DND-41 (cell line): ENCODE results near the gene CLK2.

ENCODE experiments used
- ATAC-seq: fragments of 200-7000 bp; cut with Tn5 transposase; 3 replicates; pipeline ENCODE4 v1.9.1; 2021; ENCODE audit warnings: low read depth; ENCODE audit not compliant: insufficient read depth
- DNase-seq: peaks from one replicate; pipeline ENCODE4 v3.0.0-alpha.2; 2020
- H2AFZ ChIP-seq: 2 replicates; pipeline ENCODE4 v1.6.0; 2012; ENCODE audit warnings: low read depth, low read length
- H3K27ac ChIP-seq: 2 replicates; pipeline ENCODE4 v1.5.1; 2012; ENCODE audit warnings: low read length, inconsistent platforms
- H3K27me3 ChIP-seq: fragments of 200-600 bp; sonication (generic); 2 replicates; pipeline ENCODE4 v1.6.0; 2012; ENCODE audit warnings: low read length, mild to moderate bottlenecking, inconsistent platforms; ENCODE audit not compliant: insufficient read depth, poor library complexity
- H3K36me3 ChIP-seq: 2 replicates; pipeline ENCODE4 v1.5.1; 2012; ENCODE audit warnings: low read length, inconsistent platforms; ENCODE audit not compliant: insufficient read depth
- H3K4me1 ChIP-seq: 2 replicates; pipeline ENCODE4 v1.5.1; 2012; ENCODE audit warnings: mild to moderate bottlenecking, low read length; ENCODE audit not compliant: insufficient read depth
- H3K4me2 ChIP-seq: 2 replicates; pipeline ENCODE4 v1.6.0; 2012; ENCODE audit warnings: mild to moderate bottlenecking, moderate library complexity, low read length, inconsistent platforms; ENCODE audit not compliant: insufficient read depth
- H3K4me3 ChIP-seq, 2 experiments: fragments of 200-600 bp in 1 of 2; shearing (Covaris generic) in 1 of 2; 2 replicates each; pipeline ENCODE4 v1.5.1; 2012 to 2016; ENCODE audit warnings: inconsistent platforms in 2 of 2, low read length in 2 of 2, mild to moderate bottlenecking in 2 of 2, low read depth in 1 of 2, moderate library complexity in 1 of 2
- H3K79me2 ChIP-seq: 2 replicates; pipeline ENCODE4 v1.6.0; 2012; ENCODE audit warnings: low read length, inconsistent platforms; ENCODE audit not compliant: insufficient read depth
- H3K9ac ChIP-seq: 2 replicates; pipeline ENCODE4 v1.6.0; 2012; ENCODE audit warnings: low read depth, mild to moderate bottlenecking, inconsistent platforms, low read length, moderate library complexity
- H3K9me3 ChIP-seq: 2 replicates; pipeline ENCODE4 v1.5.1; 2012; ENCODE audit warnings: low read length, moderate library complexity, mild to moderate bottlenecking, inconsistent platforms; ENCODE audit not compliant: insufficient read depth, severe bottlenecking
- H4K20me1 ChIP-seq: 2 replicates; pipeline ENCODE4 v1.6.0; 2012; ENCODE audit warnings: low read length; ENCODE audit not compliant: insufficient read depth
- EZH2 ChIP-seq: IDR thresholded peaks from 3 replicates; pipeline ENCODE4 v1.6.1; 2012; ENCODE audit warnings: borderline replicate concordance, low read depth, mild to moderate bottlenecking, moderate library complexity, low read length, inconsistent platforms; ENCODE audit not compliant: severe bottlenecking
- TF ChIP-seq, protein P1 (sequence below): IDR thresholded peaks from 2 replicates; pipeline ENCODE4 v1.5.1; 2012; ENCODE audit warnings: borderline replicate concordance, low read length, moderate library complexity, mild to moderate bottlenecking; ENCODE audit not compliant: poor library complexity, severe bottlenecking; ENCODE audit errors: extremely low read depth

The CLK2 gene

GRCh38 chr1:155263067-155263466, 10.2 kb downstream of the CLK2 start:
- H3K9me3 ChIP-seq, result no peaks in the 10 kb centered on the region
- no peaks in the 10 kb centered on the region for H3K27me3 ChIP-seq
- TF ChIP-seq, protein P1, sequence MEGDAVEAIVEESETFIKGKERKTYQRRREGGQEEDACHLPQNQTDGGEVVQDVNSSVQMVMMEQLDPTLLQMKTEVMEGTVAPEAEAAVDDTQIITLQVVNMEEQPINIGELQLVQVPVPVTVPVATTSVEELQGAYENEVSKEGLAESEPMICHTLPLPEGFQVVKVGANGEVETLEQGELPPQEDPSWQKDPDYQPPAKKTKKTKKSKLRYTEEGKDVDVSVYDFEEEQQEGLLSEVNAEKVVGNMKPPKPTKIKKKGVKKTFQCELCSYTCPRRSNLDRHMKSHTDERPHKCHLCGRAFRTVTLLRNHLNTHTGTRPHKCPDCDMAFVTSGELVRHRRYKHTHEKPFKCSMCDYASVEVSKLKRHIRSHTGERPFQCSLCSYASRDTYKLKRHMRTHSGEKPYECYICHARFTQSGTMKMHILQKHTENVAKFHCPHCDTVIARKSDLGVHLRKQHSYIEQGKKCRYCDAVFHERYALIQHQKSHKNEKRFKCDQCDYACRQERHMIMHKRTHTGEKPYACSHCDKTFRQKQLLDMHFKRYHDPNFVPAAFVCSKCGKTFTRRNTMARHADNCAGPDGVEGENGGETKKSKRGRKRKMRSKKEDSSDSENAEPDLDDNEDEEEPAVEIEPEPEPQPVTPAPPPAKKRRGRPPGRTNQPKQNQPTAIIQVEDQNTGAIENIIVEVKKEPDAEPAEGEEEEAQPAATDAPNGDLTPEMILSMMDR, result no peak
- TF ChIP-seq EZH2, result no peak
- H3K4me1 ChIP-seq, result peaks cover 28% of the 10 kb centered on the region
- no peak overlapping the region for H3K27ac ChIP-seq
- peaks cover 70% of the 10 kb centered on the region for H3K36me3 ChIP-seq
- H3K9ac ChIP-seq, result no peak overlapping the region
- H3K4me3 ChIP-seq, result 0 out of 4 replicates have a peak overlapping the region, but pooled peaks of 1 of the 2 experiments have one; percentile 67
- peaks cover 11% of the 10 kb centered on the region; the same call in 1 of the 2 replicates for H4K20me1 ChIP-seq
- no peak for DNase-seq
- no peak overlapping the region for H2AFZ ChIP-seq
- no peak for ATAC-seq
- peaks cover 24% of the 10 kb centered on the region for H3K79me2 ChIP-seq
- H3K4me2 ChIP-seq, result peak overlapping the region; percentile 94; the same call in 1 of the 2 replicates

DNA sequence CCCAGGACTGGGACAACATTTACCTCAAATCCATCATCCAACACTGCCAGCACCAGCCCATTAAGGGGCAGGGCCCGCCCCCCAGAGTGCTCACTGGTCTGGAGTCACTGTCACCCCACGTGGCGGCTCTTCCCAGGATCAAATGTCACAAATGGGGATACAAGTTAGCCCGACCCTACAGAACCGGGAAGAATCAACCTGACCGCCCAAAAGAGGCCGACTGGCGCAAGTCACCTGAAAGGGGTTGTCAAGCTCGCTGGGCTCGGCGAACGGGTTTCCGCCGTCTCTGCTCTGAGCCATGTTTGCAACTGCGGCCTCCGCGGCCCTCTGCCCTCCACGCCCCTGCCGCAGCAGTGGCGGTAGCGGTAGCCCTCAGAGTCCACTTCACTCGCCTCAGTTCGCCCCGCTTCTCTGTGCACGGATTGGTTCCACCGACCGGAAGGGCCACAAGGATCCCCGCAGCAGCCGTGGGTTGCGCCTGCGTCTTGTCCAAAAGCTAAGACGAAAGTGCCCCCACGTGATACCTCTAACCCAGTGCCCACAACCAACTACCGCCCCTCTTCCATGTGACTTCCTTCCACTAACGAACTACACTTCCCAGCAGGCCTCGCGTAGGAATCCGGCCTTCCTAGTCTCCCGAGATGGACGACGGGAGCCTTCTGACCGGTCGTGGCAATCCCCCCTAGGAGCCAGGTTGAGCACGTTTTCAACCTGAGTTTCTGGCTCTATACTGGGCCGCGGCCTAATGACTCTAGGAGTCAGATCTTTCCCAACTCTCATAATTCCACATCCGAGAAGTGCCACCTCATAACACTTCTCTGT, 11.2 kb downstream of the CLK2 start, which contains the start of gene SCAMP3:
SCAMP3 (minus strand) TSS at position 509 of the 822 bp plus-strand sequence; CDS start at position 300, 209 bp downstream.
- Histone ChIP-seq H2AFZ (peak within 1 kb of the TSS; percentile 75), H3K27me3 (no peaks in the 10 kb centered on the region), H3K27ac (peak within 1 kb of the TSS; percentile 74), H3K79me2 (peaks cover 21% of the 10 kb centered on the region), H3K36me3 (peaks cover 66% of the 10 kb centered on the region), H3K4me1 (peaks cover 28% of the 10 kb centered on the region), H3K9ac (peak within 1 kb of the TSS; percentile 66), H3K9me3 (no peaks in the 10 kb centered on the region), H3K4me2 (peak within 1 kb of the TSS; percentile 94), H3K4me3 (peak within 1 kb of the TSS; percentile 67 to 73), H4K20me1 (peaks cover 11% of the 10 kb centered on the region; the same call in 1 of the 2 replicates)
- DNase-seq (peak; percentile 91), ATAC-seq (peak; percentile 97)
- TF ChIP-seq, protein P1, result no peak
- no peak for TF ChIP-seq EZH2

GRCh38 chr1:155261493-155261851, 11.8 kb downstream of the CLK2 start:
- H2AFZ ChIP-seq, result peak overlapping the region; percentile 75
- H3K27me3 ChIP-seq, result no peaks in the 10 kb centered on the region
- H3K4me2 ChIP-seq, result peak overlapping the region; percentile 94
- H4K20me1 ChIP-seq, result peaks cover 11% of the 10 kb centered on the region; the same call in 1 of the 2 replicates
- TF ChIP-seq, protein P1, result peak; percentile 34
- TF ChIP-seq EZH2, result no peak
- H3K27ac ChIP-seq, result peak overlapping the region; percentile 74
- H3K9me3 ChIP-seq, result no peaks in the 10 kb centered on the region
- H3K36me3 ChIP-seq, result peaks cover 63% of the 10 kb centered on the region
- peaks cover 28% of the 10 kb centered on the region for H3K4me1 ChIP-seq
- H3K79me2 ChIP-seq, result peaks cover 21% of the 10 kb centered on the region
- ATAC-seq (peak; percentile 8; the same call in 1 of the 3 replicates), DNase-seq (no peak)
- H3K4me3 ChIP-seq, result peak overlapping the region; percentile 67 to 73
- H3K9ac ChIP-seq, result peak overlapping the region; percentile 66
